COLO668 (cell line): Measurements from ENCODE around the gene ZDHHC7.
"Not testable (repeated sequence)": the region's sequence is repeated elsewhere in the genome, so short reads cannot be mapped to it uniquely, and the experiment has no call there.

Source experiments
- DNase-seq: peaks from one replicate; lab custom pipeline; 2025; ENCODE audit not compliant: unreplicated experiment; lab: John Stamatoyannopoulos, UW

ZDHHC7 gene

DNA sequence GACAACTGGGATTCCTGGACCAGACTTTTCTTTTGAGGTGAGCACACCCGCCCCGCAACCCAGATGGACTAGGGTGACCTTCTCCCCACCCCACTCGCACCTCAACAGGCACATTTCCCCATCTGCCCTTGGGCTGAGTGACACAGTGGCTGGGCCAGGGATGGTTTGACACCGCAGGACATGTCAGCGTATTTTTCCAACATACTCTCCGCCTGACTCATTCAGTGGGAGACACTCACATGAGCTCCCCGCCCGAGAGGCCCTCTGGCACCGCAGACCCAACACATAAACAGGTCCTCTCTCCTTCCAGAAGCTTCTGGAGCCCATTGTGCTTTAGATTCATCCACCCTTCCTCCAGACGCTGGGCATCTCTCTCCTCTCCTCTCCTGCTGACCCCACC lies 69.4 kb downstream of the ZDHHC7 start:
- no peak for DNase-seq

DNA sequence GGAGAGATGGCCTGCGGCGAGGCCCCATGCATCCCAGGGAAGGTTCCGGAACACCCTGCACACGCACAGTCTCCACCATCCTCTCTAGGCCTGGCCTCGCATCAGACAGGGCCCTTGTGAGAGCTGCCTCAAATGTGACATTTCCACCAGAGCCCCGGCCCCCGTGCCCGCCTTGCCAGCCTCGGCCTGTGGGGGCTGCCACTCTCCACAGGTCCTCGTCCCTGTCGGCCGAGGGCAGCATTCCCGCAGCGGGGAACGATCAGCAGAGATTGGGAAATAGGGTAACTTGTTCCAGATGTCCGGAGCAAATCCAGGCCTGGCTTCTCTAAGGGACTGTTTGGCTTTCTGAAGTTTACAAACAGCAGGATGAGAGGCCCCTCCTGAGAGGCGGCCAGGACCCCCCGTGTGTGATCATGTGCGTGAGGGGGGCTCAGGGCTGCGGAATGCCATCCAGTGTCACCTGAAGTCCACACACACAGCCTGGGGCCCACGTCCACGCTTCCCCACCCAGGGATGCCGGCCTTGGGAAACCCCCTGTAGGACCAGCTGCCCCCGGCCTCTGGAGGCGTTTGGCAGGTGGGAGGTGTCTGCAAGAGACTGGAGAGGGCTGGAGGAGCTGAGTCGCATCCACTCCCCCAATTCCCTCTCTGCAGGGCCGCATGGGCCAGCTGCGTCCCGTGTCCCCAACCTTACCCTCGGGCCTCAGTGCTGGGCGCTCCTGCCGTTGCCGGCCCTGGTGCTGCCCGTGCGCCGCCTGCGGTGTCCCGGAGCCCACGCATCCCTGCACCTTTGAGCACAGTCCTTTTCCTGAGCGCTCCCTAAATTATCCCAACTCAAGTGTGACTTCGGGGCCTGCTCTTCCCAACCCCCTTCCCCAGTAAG lies 70.4 kb downstream of the ZDHHC7 start:
- DNase-seq: no peak

DNA sequence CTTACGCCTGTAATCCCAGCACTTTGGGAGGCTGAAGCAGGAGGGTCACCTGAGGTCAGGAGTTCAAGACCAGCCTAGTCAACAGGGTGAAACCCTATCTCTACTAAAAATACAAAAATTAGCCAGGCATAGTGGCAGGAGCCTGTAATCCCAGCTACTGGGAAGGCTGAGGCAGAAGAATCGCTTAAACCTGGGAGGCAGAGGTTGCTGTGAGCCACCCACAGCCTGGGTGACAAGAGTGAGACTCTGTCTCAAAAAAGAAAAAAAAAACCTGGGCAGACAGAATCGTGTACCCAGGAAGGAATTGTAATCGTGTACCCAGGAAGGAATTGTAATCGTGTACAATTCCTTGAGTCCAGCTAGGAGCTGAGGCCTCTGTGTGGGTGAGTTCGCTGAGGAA lies 72.7 kb downstream of the ZDHHC7 start:
- DNase-seq: not testable (repeated sequence)

DNA sequence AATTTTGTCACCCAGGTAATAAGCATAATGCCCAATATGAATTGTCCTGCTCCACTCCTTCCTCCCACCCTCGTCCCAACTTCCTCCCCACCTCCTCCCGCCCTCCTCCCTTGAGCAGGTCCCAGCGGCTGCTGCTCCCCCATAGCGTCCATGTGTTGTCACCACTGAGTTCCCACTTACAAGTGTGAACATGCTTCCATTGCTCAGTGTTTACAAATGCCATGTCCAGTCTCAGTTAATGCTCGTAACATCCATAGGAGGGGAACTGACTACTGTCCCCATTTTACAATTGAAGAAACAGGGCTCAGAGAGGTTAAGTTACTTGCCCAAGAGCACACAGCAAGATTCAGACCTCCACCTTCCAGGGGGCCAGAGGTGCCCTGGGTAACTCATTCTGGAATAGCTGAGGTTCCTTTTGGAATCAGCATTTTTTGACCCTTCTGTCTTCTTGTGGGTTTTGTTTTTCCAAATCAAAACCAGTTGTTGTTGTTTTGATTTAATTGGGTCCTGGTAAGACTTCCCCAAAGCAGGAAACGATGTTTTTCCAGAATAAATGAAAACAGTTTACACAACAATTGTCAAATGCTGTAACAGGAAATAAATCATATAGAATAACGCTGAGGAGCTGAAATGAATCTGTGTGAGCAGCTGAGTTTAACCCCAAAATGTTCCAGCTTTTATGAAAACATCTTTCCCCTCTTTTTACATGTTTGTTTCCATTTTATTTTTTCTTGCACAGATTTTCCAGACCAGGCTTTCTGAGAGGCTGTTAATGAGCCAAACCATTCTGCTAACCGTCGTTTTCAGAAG lies 73.9 kb downstream of the ZDHHC7 start:
- DNase-seq: no peak

DNA sequence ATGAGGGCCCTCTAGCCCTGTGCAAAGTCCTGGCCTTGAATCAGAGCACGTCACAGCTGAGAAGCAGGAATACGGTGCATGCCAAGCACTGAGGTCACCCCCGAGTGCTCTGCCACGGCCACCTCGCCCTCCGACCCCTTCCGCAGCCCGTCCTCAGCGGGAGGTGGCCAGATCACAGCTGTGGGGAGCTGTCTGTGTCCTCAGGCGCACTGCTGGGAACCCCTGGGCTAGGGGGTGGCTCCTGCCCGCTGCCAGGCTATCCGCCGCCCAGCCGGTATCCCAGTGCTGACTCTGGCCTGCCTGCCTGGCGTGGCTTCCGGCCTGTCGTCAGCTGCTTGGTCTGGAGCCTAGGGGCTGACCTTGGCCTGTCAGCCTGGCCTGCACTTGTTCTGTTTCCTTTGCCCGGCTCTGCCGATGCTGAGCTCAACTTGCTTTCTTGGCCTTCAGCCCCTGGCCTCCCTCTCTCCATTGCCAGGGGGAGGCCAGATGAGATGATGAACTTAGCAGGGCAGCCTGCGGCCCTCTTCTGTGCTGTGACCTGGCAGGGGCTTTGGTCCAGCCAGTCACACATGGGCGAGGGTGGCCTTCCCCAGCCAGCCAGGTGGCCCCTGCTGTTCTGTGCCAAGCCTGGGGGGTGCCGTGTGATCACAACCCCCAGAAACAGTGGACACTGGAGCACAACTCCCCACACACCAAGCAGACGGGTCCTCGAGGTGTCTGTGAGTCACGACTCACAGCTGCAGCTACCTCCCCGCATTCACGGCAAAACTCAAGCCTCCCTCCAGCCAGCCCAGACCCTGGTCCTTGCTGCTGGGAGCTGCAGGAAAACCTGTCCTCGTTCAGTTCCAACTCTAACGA lies 77.3 kb downstream of the ZDHHC7 start:
- no peak for DNase-seq

DNA sequence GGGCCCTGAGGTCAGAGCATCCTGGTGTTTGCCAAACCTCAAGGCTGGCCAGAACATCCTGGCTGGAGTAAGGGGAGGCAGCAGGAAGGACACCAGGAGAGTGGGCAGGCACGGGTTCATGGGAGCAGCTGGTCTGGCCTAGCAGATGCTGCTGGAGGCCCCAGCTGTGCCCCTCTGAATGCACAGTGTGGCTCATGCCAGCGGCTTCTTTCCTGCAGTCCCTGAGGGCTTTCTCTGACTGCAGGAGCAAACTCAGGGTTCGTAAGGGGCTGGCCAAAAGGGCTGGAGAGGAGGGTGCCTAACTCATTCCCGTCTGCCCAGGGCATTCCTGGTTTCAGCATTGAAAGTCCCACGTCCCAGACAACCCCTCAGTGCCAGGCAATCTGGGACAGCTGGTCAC lies 78.7 kb downstream of the ZDHHC7 start:
- DNase-seq: peak; percentile 12

DNA sequence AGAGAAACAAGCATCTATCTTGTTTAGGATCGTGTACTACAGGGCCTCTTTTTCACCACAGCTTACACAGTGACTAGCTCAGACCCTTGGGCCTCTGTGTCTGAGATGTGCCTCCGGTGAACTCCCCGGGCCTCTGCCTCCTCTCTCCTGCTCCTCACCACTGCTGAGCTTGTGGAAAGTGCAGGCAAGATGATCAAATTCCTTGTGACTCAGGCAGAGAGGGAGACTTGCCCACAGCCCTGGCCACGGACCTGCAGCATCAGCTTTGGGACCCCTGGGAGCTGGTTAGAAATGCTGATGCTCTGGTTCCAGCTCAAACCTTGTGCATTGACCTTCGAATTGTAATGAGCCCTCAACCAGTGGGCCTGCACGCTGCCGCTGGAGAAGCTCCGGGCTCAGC lies 79.8 kb downstream of the ZDHHC7 start:
- DNase-seq: no peak

DNA sequence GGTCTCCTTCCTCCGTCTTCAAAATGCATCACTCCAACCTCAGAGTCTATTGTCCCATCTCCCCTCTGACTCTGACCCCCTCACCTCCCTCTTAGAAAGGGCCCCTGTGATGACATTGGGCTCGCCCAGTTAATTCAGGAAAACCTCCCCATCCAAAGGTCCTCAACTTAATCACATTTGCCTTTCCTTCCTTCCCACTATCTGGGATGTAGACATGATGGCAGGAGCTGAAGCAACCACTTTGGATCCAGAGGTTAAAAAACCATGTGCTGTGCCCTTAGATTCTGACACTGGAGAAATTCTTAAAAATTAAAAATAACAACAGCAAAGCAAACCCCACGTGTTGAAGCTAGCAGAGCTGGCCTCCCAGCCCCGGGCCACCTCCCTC lies 80.2 kb downstream of the ZDHHC7 start:
- DNase-seq: no peak

DNA sequence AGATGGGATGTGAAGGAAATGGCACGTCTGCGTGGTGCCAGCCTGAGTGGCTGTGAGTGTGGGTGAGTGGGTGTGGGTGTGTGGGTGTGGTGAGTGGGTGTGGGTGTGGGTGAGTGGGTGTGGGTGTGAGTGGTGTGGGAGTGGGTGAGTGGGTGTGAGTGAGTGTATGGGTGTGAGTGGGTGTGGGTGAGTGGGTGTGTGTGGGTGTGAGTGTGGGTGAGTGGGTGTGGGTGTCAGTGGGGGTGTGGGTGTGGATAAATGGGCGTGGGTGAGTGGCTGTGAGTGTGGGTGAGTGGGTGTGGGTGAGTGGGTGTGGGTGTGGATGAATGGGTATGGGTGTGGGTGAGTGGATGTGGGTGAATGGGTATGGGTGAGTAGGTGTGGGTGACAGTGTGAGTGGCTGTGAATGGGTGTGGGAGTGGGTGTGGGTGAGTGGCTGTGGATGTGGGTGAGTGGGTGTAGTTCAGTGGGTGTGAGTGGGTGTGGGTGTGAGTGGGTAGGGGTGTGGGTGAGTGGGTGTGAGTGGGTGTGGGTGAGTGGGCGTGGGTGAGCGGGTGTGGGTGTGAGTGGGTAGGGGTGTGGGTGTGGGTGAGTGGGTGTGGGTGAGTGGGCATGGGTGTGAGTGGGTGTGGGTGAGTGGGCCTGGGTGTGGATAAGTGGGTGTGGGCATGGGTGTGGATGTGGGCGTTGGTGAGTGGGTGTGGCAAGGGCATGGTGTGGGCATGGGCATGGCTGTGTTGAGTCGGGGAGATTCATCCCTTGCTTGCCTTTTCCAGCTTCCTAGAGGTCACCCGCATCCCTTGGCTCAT lies 80.8 kb downstream of the ZDHHC7 start:
- no peak for DNase-seq

DNA sequence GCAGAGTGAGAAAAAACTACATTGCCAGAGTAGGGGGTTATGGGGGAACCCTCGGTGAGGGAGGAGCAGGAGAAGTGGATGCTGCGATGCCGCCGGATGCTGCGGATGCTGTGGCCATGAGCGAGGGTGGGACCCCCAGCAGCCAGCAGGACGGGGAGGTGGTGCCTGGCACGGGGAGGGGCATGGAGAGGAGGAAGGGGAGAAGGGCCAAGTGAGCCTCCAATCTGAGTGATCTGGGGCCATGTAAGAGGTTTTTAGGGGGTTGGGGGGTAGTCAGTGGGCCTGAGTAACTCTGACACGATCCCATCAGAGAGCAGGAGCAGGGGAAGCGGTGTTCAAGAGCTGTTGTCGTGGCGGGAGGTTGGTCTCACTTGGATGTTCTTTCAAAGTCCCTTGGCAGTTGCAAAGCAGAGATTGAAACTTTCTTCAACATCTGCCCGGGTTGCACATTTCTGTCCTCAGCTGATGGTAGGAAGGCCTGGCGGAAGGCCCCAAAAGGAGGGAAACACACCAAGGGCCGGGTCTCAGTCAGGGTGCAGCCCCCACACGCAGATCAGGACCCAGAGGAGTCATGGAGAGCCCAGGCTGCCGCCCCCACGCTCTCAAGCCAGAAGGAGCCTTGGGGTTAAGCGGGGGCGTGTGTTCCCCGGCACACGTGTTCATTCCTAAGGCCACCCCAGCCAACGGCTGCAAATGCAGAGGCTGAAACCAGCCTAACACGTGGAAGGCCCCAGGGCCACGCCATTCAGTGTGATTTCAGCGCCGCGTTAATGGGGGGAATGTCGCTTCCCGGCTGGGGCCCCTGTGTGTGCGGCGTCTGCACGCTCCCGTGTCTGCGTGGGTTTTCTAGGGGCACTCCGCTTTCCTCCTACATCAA lies 81.7 kb downstream of the ZDHHC7 start:
- no peak for DNase-seq

DNA sequence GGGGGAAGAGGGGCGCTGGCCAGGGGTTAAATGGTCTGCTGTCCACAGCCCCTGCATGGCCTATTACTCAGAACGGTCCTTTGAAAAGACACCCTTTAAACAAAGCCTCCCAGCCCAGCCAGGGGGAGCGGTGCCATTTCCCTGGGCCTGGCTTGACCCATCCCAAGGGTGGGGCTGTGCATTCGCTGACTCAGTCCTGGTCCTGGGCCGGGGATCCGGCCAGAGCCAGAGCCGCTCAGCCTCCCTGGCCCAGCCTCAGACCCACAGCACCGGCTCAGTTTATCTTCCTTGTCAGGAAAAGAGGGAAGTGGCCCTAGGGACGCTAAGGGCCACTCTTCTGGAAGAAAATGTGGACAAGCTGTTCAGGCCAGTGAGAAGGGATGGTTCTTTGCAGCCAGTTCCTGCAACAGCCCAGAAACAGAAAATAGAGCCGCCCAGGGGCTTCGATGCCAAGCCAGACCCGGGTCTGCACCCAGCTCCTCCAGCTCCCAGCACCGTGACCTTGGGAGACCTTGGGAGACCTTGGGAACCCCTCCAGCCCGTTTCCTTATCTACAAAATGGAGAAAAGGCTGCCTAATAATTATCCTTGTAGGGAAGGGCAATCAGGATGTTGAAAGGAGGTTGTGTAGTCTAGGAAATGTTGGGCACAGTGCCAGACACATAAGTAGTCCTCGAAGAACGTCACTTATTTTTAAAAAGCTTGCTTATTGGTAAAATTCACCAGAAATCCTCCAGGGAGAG lies 82.5 kb downstream of the ZDHHC7 start:
- DNase-seq: no peak

DNA sequence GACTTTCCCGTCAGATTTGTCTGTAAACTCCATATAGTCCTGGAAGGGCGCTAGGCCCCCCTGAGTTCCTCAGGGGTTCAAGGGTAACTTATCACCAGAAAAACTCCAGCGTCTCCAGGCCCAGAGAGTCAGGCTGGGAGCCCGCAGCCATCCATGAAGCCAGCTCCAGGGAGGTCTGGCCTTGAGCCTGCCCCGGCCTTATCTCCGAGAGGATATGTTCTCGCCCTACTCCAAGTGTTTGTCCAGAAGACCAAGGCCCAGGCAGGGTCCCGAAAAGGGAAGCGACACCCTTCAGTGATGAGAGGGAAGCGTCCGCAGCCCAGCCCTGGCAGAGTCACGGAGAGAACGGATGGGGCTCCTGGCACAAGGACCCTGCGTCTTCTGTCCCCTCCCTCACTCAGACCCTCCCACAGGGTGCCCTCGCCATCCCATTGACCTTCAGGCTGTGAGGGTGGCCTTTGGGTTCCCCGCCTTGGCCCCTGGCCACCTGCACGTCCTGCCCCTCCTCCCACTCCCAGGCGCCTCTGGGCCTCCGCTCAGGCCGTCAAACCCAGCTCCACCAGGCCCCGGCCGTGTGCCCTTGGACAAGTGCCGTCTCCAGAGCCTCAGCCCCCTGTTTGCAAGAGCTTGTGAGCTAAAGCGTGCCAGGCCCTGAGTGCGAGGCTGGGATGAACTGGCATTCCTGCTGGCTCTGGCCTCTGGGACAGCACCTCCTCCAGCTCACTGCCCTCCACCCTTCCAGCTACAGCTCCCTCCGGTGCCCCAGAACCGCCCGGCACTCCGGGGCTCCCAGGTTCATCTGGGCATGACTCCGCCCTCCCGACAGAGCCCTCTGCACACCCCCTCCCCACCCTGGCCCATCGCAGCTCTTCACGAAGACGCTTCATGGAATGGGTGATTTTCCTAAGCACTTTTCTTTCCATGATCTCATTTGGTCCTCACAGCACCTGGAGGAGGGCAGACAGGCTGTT lies 83.4 kb downstream of the ZDHHC7 start:
- no peak for DNase-seq

DNA sequence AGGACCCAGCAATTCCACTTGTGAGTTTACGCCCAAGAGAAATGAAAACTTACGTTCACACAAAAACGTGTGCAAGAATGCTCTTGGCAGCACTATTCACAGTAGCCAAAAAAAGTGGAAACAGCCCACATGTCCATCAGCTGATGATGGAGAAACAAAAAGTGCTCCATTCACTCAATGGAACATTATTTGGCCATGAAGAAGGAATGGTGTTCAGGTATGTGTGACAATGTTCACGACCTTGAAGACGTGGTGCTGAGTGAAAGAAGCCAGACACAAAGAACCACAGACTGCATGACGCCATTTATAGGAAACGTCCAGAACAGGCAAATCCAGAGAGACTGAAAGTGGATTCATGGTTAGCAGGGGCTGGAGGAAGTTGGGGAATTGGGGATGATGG lies 84.9 kb downstream of the ZDHHC7 start:
- DNase-seq: no peak

DNA sequence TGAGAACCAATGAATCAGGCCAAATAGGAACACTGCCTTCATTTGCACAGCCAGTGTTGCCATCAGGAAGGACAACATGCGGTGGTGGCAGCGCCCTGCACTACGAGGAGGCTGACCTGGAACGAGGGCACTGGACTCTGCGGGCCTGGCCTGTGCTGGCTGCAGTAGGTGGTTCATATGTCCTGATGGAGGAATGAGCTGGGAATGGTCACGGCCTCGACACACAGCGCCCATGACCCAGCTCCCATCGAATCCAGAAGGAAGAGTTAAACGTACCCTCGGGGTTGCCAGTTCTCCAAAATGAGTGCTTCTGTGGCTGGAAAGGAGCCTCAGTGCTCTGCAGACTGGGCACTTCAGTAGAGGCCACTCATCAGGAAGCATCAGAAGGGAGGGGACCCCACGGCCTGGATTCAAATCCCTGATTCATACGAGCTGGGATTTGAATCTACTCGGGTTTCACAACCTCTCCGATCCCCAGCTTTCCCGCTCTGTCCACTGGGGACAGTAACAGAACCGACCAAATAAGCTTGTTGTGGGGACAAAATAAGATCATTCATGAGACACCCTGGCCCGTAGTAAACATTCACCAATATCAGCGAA lies 85.5 kb downstream of the ZDHHC7 start:
- DNase-seq: no peak

DNA sequence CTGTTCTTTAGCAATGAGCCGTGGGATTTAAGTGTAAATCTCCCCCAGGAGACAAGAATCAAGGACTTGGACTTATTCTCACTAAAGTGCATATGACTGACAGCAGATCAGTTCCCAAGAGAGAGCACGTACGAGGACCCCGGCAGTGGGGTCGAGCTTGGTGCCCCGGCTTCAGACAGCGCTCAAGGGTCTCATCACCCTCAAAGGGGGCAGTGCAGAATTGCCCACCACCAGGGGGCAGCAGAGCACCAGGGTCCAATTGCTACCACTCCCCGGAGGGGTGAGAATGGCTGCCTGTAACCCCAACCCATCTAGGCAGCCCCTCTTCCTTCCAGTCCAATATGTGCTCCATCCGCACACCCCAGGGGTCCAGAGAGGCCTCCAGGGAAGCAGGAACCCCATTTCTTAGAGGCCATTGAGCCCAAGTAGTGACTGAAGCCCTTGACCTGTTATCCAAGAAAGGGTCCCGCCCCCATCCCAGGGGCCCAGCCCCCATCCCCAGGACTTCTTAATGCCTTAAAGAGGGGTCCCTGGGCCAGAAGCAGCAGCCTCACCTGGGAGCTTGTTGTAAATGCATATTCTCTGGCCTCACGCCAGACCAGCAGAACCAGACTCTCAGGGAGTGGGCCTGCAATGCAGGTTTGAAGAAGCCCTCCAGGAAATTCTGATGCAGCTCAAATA lies 86.1 kb downstream of the ZDHHC7 start:
- peak; percentile 62 for DNase-seq

DNA sequence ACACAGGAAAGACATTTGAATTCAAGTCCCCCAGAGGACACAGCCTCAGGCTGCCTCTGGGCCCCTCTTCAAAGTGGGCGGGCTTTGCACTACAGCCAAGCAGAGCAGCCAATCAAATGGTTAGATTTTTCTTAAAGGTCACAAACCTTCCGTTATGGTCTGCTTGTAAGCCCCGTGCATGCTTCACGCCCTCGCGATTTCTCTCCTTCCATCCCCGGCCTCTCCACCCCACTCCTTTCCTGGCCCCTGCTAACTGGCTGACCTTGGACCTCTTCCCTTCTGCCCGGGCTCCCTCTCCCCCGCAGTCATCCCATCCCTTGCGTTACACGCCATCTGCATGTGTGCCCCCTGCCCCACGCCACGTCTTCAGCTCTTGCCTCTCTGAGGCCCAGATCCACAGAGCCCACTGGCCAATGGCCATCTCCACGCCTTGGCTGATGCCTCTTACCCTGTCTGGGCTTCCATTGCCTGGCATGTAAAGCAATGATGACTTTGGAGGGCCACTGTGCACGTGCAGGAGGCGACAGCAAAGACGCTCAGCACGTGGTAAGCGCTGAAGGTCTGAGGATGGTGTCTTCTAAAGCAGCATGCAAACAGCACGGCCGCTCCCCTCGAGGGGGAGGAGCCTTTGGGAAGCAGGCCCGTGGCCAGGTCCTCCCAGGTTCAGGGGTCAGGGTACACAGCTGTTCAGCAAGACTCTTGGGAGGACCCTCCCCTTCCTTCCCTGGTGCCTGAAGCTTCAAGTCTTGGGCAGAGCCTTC lies 86.8 kb downstream of the ZDHHC7 start:
- DNase-seq: no peak
